ENCODE results near the gene NOTUM. TPM values are rescaled to one million over a fixed set of nuclear protein-coding genes. Genes with fewer than 3 reads are reported as not detected.
"Not testable (repeated sequence)": the region's sequence is repeated elsewhere in the genome, so short reads cannot be mapped to it uniquely, and the experiment has no call there.

Gene NOTUM
- total and polyA plus RNA-seq, 2 of the 4 experiments (the other 2 are of a cell fraction): 0.05 TPM; not detected in 1

DNA sequence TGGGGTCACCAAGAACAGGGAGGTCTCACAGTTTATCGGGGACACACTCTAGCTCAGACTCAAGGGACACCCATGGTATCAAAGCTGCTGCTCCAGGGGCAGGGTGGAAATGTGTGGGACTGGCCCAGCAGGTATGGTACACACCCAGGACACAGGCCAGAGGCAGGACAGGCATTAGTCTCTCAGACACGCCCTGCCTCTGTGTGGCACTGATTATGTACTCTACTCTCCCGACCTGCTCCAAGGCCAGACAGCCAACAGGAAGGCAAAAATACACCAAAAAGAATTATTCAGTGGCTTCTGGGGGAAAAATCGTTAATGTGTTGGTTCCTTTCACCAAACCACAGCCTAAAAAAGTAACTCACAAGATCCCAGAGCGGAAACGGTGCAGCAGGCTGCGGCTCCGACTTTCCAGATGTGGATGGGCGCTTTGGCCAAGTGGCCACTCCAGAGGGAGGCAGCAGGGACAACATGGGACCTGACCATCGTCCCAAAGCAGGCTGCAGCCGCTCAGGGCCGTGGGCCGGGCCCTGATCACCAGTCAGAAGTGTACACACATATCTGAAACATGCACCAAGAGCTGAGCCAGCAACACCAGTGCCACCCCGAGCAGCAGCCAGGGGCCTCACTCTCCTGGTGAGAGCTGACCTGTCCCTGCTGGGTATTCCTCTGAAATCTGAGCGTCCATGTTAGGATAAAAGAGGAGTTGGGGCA lies 42.0 kb downstream of the NOTUM start:
- TF ChIP-seq BHLHE40 (IDR thresholded peaks at IDR 0.05; ENCODE audit: low read depth, low read length) (no peak), MAZ (IDR thresholded peaks at IDR 0.05; ENCODE audit: borderline replicate concordance, low read depth, low read length) (no peak), CHD1 (IDR thresholded peaks at IDR 0.05; ENCODE audit: low read depth, low read length) (no peak), MXI1 (IDR thresholded peaks at IDR 0.05; ENCODE audit: borderline replicate concordance, low read depth, low read length) (no peak), FOS (IDR thresholded peaks at IDR 0.05; ENCODE audit: low read depth, low read length) (no peak), CEBPB (IDR thresholded peaks at IDR 0.05; ENCODE audit: low read depth, low read length) (no peak)
- Histone ChIP-seq H3K18ac (ENCODE audit: low read depth, low read length) (no peak overlapping the region), H3K4ac (ENCODE audit: low read depth, low read length) (no peak overlapping the region), H3K27me3 (ENCODE audit: control insufficient read depth, insufficient read depth, low read length) (no peaks in the 10 kb centered on the region), H3K9me1 (ENCODE audit: insufficient read depth, low read length) (peaks cover 21% of the 10 kb centered on the region), H4K91ac (ENCODE audit: insufficient read depth, low read depth, low read length) (no peak overlapping the region), H3K56ac (ENCODE audit: extremely low read depth, insufficient read depth, low read length) (no peak overlapping the region), H2AFZ (replicated peaks; ENCODE audit: low read length, poor library complexity) (no peak overlapping the region), H3K36me3 (ENCODE audit: control insufficient read depth, insufficient read depth, low read length) (peaks cover 54% of the 10 kb centered on the region), H3K27ac (ENCODE audit: insufficient read depth, low read length) (no peak overlapping the region), H4K5ac (ENCODE audit: low read depth, low read length) (no peak overlapping the region), H2BK5ac (ENCODE audit: low read depth, low read length, poor library complexity, severe bottlenecking) (no peak overlapping the region), H3K9me3 (ENCODE audit: control insufficient read depth, insufficient read depth, low read length) (no peaks in the 10 kb centered on the region), H3K4me2 (ENCODE audit: low read depth, low read length) (no peak overlapping the region), H3K9ac (ENCODE audit: low read depth, low read length) (no peak overlapping the region), H3K79me1 (ENCODE audit: low read depth in 1 of 2, low read length in 2 of 2) (peaks cover 18 to 87% of the 10 kb centered on the region in 2 experiments), H2AK5ac (ENCODE audit: low read depth, low read length) (no peak overlapping the region), H3K14ac (replicated peaks; ENCODE audit: low read depth, low read length) (no peak overlapping the region), H2BK120ac (ENCODE audit: low read depth, low read length) (no peak overlapping the region), H4K20me1 (ENCODE audit: insufficient read depth, low read length) (peaks cover 81% of the 10 kb centered on the region), H2BK20ac (ENCODE audit: low read depth, low read length) (no peak overlapping the region), H2BK15ac (ENCODE audit: low read depth, low read length) (no peak overlapping the region), H3K4me1 (ENCODE audit: control insufficient read depth, insufficient read depth, low read length) (peaks cover 25% of the 10 kb centered on the region), H2AK9ac (replicated peaks; ENCODE audit: low read depth, low read length, poor library complexity) (peak overlapping the region; percentile 33), H3K4me3 (ENCODE audit: insufficient read depth, low read depth, low read length) (no peak overlapping the region), H3K23ac (ENCODE audit: low read depth, low read length) (no peak overlapping the region), H4K8ac (ENCODE audit: low read depth in 2 of 2, low read length in 2 of 2) (no peak overlapping the region)
- WGBS, 2 experiments (ENCODE audit: extremely low coverage in 2 of 2, insufficient read length in 1 of 2): 82% methylated on average over 3 of the region's 15 CpGs; no CpG with 5 or more reads in 1 of the 2 experiments
- in situ Hi-C loops (cut with MboI; ENCODE audit: low sequenced_read_pairs): no loop called here
- dilution Hi-C loops (cut with HindIII; ENCODE audit: low sequenced_read_pairs, unreplicated experiment): no loop called here
- POLR2A ChIA-PET (ENCODE audit: unreplicated experiment): no interaction called here
- intact Hi-C loops (cut with micrococcal nuclease): no loop called here
- CTCF ChIA-PET: no interaction called here
- ATAC-seq (ENCODE audit: low read depth) (no peak), DNase-seq (no peak)
- no TSS peak for BruUV-seq (replicated peaks)

DNA sequence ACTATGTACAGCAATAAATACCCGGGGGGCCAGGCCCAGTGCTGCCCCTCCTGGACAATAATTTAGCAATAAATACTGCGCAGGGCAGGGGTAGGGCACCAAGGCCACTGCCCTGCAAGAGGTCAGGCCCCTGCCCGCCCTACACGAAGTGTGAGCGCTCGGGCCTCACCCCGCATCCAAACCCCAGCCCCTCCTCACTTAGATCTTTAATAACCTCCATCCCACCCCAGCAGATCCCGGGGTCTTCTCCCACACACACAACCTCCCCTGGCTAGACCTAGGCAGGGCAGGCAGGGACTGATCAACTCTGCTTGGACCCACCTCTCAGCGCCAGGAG lies 42.7 kb downstream of the NOTUM start:
- H4K91ac ChIP-seq (ENCODE audit: insufficient read depth, low read depth, low read length); H3K9ac ChIP-seq (ENCODE audit: low read depth, low read length); H2AFZ ChIP-seq (replicated peaks; ENCODE audit: low read length, poor library complexity); H2BK120ac ChIP-seq (ENCODE audit: low read depth, low read length); DNase-seq; H4K8ac ChIP-seq (ENCODE audit: low read depth in 2 of 2, low read length in 2 of 2); H3K56ac ChIP-seq (ENCODE audit: extremely low read depth, insufficient read depth, low read length); H3K18ac ChIP-seq (ENCODE audit: low read depth, low read length); POLR2A ChIA-PET (ENCODE audit: unreplicated experiment); intact Hi-C loops (cut with micrococcal nuclease); H3K27ac ChIP-seq (ENCODE audit: insufficient read depth, low read length); H3K4me3 ChIP-seq (ENCODE audit: insufficient read depth, low read depth, low read length); H3K27me3 ChIP-seq (ENCODE audit: control insufficient read depth, insufficient read depth, low read length); H2BK20ac ChIP-seq (ENCODE audit: low read depth, low read length); H3K9me3 ChIP-seq (ENCODE audit: control insufficient read depth, insufficient read depth, low read length); H2AK5ac ChIP-seq (ENCODE audit: low read depth, low read length); H2BK15ac ChIP-seq (ENCODE audit: low read depth, low read length); H3K4ac ChIP-seq (ENCODE audit: low read depth, low read length); H2AK9ac ChIP-seq (replicated peaks; ENCODE audit: low read depth, low read length, poor library complexity); H3K23ac ChIP-seq (ENCODE audit: low read depth, low read length); H3K14ac ChIP-seq (replicated peaks; ENCODE audit: low read depth, low read length); dilution Hi-C loops (cut with HindIII; ENCODE audit: low sequenced_read_pairs, unreplicated experiment); in situ Hi-C loops (cut with MboI; ENCODE audit: low sequenced_read_pairs); BruUV-seq (replicated peaks); H2BK5ac ChIP-seq (ENCODE audit: low read depth, low read length, poor library complexity, severe bottlenecking); CTCF ChIA-PET; H4K5ac ChIP-seq (ENCODE audit: low read depth, low read length): not testable (repeated sequence)
- Histone ChIP-seq H3K36me3 (ENCODE audit: control insufficient read depth, insufficient read depth, low read length) (peaks cover 60% of the 10 kb centered on the region), H3K9me1 (ENCODE audit: insufficient read depth, low read length) (peaks cover 21% of the 10 kb centered on the region), H3K4me1 (ENCODE audit: control insufficient read depth, insufficient read depth, low read length) (peaks cover 20% of the 10 kb centered on the region), H3K79me1 (ENCODE audit: low read depth in 1 of 2, low read length in 2 of 2) (peaks cover 18 to 82% of the 10 kb centered on the region in 2 experiments), H3K4me2 (ENCODE audit: low read depth, low read length) (peak overlapping the region; percentile 77), H4K20me1 (ENCODE audit: insufficient read depth, low read length) (peaks cover 74% of the 10 kb centered on the region)
- 0% methylated on average over 4 of the region's 9 CpGs; no CpG with 5 or more reads in 1 of the 2 experiments for WGBS, 2 experiments (ENCODE audit: extremely low coverage in 2 of 2, insufficient read length in 1 of 2)
- ATAC-seq (ENCODE audit: low read depth): peak; percentile 5
